Measurements from ENCODE around the gene ZNF488.

Gene ZNF488

DNA sequence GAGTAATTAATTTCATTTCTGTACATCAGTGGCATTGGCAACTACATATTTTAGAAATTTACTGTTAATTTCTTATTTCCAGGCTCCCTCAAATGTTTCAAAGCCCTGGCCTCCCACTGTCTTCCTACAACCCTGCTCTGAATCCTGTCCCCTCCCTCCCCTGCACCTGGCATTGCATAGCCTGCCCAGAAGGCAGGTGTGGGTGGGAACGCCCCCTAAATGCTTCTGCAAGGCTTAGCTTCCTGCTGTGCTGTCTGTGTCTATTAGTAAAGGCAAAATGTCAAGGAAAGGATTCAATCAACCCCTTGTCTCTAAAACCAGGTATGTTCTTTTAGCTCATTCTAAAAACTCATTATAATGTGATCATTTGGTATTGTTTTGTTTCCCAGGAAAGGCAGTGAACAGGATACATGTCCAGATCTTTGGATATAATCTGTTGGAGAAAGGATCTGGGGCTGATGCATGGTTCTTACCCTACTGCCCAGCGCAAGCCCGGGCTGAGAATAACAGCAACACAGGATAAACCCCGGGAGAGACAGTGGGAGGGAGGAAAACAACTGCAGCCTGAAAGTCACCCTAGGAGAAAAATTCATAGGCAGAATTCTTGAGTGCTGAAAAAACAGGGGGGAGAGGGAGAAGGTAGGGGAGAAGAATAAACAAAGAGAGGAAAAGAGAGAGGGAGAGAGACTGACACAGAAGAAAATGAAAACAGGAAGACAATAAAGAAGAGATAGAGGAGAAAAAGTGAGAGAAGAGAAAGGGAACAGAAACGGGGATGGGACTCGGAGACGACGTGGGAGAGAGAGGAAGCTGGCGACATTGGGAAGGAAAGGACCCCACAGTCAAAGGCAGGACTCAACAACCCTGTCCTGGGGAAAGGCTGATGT lies 589 bp downstream of the ZNF488 start:
- no peak for DNase-seq (ENCODE audit: low read depth in 1 of 2, low spot score in 1 of 2)

DNA sequence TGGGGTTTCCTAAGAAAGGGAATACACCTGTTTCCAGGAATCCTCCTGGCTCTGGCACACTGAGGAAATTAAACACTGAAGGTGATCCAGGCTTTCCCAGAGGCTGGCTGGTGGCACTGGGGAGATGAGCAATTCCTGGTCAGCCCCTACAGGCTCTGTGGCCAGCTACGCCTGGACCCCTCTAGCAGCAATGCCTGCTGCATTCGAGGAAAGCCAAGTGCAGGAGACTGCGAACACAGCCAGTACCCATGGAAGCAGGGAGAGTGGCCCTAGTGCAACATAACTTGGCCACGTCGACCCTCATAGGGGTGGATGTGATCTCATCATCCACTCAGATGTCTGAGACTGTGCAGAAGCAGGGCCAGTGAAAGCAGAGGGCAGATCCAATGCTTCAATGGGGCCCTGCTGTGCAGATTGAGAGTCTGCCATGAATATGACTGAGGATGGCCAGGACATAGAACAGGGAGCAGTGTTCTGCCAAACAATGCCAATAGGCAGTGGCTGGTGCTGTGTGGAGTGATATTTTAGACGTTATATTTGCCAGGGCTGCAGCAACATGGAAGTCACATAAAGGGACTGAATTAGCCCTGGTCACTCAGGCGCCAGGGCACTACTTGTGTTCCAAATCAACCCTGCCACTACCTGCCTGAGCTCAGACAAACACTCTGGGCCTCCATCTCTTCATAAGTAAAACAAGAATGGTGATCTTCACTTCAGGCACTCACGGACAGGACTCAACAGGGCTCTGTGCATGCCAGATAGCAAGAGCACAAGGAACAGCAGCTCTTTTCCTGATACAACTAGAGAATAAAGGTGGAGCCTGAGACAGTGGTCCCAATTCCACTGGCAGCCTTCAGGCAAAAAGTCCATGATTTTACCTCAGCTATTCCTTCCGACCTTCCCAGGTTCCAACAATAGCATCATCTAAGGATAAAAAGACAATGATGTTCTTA lies 2.4 kb downstream of the ZNF488 start:
- no peak for DNase-seq (ENCODE audit: low read depth in 1 of 2, low spot score in 1 of 2)

DNA sequence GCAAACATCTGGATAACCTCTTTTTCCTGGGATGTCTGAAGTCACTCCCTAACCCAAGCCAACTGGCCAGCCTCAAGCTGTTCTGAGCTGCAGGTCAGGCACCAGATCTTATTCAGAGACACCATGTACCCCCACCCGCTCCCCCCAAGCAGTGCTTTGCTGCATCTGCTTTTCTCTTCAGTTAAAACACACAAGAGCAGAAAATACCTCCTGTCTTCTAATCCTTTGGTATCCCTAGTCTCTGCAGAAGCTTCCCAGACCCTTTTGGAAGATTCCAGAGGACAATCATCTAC lies 3.0 kb downstream of the ZNF488 start:
- no peak for DNase-seq (ENCODE audit: low read depth in 1 of 2, low spot score in 1 of 2)

DNA sequence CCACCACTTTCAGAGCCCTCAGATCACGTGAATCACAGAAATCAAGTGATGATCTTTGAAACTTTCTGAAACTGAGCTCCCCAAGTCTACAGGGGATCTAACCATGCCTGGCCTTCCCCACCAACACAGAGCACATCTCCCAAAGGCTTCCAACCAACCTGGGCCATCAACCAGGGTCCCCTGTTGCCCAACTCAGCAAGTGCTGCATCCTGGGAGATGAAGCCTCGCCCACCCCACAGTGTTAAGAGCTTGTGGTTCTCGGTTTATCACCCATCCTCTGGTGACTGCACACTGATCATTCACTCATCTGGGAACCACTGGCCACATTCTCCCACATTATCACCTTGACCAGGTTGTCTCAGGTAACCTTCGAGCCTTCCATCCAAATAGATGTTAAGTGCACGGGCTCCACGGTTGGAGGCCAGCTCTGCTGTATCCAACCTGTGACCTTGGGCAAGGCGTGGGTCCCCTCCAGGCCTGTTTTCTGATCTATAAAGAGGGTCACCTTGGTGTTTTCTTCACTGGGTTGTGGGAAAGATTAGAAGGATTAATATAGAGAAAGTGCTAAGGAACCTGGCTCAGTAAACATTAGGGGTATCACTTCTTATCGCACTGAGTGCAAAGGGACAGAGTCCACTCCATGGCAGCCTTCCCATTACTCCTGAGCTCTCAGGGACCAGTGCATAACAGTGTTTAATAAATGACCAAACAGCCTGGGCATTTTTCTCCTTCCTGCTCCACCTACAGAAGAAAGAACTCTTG lies 3.6 kb downstream of the ZNF488 start:
- DNase-seq (ENCODE audit: low read depth in 1 of 2, low spot score in 1 of 2): no peak

DNA sequence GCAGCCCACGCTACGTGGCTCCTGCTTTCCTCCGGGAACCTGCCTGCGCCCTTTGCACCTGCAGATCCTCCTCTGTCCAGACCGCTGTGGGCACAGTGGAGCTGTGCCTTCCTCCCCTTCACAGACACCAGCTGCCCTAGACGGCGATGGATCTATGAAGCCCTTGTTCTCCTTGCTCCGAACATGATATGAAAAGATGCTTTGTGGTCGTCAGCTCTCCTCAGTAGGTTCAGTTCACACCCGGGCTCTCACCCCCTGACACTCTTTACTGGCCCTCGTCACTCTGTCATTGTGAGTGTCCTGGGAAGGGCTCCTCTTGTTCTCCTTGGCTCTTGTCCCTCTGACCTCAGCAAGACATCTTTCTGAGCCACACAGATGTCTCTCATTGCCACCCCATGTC lies 4.2 kb downstream of the ZNF488 start:
- DNase-seq (ENCODE audit: low read depth in 1 of 2, low spot score in 1 of 2): no peak

DNA sequence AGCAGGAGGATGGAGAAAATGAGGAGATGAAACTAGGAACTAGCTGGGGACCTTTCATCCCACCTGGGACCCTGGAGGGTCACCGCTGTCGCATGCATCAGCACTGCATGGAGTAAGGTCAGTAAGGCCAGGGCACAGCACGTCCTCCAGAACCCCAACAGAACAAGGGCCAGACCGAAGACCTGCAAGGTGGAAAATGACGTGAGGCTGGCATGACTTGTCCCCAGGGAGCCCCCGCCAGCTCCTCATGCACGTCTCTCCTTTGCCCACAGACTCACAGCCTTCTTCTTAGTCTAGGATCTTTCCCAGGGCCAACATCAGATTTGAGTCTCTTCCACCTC lies 4.7 kb downstream of the ZNF488 start:
- no peak for DNase-seq (ENCODE audit: low read depth in 1 of 2, low spot score in 1 of 2)

DNA sequence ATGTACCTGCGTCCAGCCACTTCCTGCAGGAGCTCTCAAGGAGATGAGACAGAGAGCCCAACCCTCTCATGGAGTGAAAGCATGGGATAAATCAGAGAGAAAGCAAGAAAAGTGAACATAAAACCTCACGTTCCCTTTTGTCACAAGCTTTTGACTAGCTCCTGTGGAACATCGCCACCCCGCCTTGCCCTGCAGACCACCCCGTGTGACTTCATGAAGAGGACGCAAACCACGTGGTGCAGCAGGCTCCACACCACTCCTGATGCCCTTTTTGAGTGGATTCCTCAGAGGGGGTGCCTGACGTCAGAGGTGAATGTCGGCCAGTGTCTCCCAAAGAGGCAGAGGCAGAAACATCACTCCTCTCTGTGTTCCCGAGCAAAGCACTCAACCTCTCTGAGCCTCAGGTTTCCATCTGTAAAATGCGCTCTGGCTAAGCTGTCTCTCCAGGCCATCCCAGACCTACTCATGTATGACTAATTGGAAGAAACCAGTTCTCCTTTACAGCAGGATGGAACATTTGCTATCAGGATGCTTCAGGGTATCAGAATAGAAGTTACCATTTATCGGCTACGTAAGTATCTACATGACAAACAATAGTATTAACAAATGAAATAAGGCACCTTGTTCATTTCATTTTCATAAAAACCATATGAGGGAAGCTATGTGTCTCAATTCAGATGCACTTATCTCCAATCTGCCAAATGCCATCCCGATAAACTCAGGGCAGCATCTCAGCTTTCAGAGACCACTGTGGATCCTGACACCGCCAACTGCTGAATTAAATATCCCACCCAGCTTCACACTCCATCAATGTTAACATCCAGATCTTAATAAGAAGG lies 5.3 kb downstream of the ZNF488 start:
- no peak for DNase-seq (ENCODE audit: low read depth in 1 of 2, low spot score in 1 of 2)

DNA sequence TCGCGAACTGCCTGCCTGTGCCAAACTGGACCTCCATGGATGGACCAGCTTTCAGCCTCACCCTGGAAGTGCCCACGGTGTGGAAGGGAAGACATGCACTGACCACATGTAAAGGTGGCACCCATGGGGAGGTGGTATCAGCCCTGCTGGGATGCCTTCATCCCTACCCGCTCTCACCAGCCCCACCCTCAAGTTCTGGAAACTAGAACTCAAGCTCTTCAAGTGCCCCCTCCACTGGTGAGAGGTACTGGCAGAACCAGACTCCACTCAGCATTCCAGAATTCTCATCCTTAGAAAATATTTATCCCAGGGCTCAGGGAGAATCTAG lies 5.9 kb downstream of the ZNF488 start:
- DNase-seq (ENCODE audit: low read depth in 1 of 2, low spot score in 1 of 2): no peak

DNA sequence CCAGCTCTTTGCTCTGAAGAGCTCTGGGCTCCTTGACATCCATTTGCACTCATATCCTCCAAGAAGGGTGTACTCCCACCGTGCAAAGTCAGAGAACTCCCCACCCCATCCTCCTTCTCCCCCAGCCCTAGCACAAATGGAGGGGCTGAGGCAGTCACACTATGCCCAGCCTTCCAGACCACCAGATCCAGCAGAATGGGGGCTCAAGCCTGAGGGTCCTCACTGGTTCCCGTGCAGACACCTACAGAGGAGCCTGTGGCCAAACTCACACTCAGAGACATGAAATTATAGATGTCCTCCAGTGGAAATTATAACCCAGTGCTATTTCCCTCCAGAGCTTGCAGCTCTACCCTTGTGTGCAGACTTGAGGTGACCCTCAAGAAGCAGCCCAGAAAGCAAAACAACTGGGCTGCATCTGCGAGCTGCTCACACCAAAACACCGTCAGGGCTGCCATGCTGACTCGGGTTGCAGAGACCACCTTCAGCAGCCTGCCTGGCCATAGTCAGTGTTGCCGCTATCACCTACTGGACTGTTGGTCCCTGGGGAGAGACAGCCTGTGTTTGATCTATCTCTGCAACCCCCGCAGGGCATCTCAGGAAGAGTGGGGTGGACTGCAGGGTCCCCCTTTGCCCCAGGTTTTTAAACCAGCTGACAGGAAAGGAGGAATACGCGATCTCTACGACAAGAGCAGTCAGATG lies 7.4 kb downstream of the ZNF488 start:
- no peak for DNase-seq (ENCODE audit: low read depth in 1 of 2, low spot score in 1 of 2)

DNA sequence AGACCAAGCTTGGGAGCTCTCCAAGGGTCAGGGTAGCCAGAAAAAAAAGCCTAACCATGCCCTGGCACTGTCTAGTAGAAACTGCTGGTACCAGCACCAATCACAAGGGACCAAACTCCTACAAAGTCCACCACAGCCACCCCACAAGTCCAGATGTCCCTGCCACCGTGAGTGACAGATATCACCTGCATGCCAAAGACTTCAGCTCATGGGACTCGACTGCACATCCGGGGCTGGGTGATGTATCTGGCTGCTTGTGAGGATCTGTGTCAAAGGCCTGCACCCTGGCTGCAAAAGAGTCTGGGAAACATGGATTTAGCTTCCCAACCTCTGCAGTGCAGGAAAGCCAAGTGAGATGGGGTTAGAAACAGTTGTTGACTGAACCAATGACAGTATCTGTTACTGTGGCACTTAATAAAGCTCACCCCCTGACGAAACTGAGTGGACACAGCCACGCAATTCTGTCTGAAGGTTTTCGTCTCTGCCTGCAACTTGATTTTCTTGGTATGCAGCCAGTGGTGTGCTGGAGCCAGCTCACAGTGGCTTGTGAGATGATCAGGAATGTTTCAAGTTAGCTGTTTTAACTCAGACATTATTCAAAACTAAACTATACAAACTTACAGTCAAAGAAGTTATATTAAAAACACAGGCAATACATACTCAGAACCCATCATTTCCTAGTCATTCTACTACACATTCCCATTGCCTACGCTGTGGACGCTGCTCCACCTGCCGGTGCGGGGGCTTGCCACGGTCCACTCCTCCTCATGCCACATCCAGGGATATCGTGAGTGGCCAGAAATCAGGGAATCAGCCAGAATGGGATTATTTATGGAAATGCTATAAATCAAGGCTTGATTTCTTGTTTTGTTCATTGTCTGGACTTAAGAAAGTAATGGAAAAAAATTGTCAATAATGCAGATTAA lies 9.2 kb downstream of the ZNF488 start:
- no peak for DNase-seq (ENCODE audit: low read depth in 1 of 2, low spot score in 1 of 2)

DNA sequence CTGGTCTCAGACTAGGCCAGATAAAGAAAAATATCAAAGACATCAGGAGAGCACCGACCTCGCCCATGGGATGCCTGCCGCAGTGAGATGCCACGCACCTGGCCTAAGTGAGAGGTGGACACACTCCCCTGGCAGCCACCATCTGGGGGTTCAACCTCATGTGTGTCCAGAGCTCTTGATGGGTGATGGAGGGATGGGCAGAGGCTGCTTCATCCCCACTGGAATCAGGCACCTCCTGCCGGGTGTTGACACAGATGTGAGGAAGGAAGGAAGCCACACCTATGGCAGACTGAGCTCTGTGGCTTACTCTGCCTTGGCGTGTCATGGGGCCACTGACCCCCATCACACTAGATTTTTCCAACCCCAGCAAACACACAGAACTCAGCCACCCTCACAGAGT lies 11.4 kb downstream of the ZNF488 start:
- DNase-seq (ENCODE audit: low read depth in 1 of 2, low spot score in 1 of 2): no peak

DNA sequence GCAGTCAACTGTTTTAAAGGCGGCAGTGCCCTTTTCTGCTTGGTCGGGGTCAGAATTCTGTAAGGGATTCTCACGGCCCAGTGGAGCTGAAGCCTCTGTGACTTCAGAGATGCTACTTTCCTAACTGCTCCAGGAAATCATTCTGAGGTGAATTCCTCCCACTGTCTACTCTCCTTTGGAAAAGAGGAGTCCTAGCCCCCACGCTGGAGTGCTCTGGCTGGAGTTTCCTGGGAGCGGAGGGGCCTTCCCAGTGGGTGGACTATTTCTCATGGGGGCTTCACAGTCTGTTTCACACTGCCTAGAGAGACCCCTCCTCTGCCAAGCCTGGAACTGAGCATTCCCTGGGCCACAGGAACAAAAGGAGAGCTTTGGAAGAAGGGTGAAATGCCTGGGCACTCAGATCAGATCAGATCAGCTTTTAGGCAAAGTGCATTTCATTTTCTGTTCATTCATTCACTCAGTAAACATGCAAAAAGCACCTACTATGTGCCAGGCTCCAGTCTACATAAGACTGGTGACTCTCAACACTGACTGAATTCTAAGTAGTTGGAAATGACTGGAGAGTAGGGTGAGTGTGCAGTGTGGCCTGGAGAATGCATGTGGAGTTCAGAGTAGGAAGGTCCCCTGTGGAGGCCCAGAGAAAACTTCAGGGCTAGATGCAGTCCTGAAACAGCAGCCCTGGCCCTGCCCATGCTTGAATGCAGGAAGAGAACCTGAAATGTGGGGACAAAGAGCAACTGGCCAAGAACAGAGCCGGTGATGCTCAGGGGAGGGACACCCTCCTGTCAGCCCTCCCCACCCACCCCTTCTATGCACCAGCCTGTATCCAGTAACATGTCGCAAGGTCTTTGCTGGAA lies 12.2 kb downstream of the ZNF488 start:
- DNase-seq (ENCODE audit: low read depth in 1 of 2, low spot score in 1 of 2): no peak

DNA sequence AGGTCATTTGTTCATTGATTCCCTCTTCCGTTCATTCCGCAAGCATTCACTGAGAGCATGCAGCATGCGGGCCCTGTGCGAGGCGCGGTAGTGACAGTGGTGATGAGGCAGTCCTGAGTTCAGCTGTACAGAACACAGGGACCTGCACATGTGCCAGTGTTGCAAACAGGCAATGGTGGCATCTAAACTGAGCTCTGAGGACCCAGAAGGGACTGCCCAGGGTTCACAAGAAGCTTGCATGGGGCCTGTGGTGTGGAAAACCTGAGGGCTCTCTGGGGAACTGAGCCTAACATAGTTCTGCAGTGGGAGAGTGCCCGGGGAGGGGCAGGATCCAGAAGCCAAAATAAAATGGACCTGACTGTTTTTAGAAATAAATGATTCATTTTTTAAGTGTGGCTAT lies 13.2 kb downstream of the ZNF488 start:
- no peak for DNase-seq (ENCODE audit: low read depth in 1 of 2, low spot score in 1 of 2)

DNA sequence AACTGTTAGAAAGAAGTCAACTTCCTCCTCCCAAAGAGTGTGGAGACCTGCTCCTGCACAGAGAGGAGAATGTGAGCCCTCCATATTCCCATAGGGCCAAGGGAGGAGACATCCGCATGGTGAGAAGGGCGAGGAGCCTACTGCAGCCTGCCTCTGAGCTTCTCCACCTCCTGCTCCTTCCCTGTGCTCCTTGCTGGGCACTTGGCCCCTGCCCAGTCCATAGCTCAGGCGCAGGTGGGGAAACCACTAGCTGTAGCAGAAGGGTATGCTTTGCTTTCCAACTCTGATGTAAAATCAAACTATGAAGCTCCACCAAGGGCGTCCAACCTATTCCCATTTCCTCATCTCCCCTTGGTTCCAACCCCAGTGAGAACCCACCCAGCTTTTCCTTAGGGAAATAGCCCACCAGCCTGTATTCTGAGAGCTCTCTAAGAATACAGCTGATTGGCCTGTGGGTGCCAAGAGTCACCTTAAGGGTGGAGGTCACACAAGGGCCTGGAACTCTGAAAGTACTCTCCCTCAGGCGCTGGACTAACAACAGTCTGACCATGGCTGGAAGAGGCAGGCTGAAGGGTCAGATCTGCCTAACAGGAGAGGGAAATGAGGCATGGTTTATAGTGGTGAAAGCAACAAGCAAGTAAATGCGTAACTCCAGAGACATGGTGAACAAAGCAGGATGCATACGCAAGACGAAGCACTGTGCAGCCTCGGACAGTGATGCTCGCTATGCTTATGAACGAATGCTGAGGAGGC lies 13.9 kb downstream of the ZNF488 start:
- DNase-seq (ENCODE audit: low read depth in 1 of 2, low spot score in 1 of 2): no peak

DNA sequence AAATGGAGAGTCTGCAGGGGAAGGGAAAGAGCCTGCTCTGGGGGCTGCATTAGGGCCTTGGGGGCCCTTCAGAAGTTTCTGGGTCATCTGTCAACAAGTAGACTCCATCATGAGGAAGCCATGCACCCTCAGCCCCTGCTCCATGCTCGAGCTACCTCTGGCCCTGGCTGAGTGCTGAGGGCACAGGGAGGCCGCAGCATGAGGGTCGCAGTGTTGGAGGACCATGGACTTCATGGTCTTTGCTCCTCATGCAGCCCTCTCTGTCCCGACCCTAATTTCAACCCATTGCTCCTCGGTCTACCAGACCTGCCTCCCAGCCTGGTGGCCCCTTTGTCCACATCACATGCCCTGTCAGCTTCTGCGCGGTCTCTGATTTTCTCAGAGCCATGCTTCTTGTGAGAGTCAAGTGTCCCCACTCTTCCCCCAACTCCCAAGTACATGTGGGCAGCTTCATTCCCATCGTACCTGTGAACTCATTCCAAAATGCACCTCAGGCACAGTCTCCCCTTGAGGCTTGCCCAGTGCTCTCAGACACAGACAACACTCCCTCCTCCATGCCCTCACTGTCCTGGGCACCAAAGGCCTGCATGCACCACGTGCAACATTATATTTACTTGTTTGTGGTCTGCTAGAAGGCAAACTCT lies 14.7 kb downstream of the ZNF488 start:
- no peak for DNase-seq (ENCODE audit: low read depth in 1 of 2, low spot score in 1 of 2)

DNA sequence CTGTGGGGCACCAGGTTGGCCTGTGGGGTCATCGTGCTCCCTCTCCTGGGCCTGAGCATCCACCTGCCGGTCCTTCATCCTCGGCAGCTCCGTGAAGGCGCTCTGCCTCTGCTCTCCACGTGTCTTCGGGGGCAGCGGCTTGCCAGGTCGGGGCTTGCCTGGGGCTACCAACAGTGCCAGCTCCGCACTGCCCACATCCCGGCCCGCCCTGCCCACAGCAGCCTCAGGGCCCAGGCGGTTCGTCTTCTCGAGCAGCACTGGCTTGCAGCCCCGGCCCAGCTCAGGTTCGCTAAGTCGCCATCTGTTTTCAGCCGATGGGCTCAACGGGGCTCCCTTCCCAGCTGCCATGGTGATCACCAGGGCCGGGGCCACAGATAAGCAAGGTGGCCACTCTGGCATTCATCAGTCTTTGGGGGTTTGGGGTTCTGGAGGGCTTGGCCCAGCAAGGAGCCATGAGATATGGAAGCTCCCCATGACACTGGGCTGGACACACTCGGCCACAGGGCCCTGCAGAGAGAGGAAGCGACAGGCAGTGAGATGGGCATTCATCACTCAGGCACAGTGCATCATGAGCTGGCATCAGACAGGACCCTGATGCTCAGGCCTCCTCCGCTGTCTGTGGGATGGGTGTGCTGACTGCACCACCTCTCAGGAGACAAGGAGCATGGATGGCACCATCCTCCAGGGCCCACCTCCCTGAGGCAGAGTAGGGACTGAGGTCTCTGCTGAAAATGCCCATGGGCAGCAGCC lies 15.5 kb downstream of the ZNF488 start:
- no peak for DNase-seq (ENCODE audit: low read depth in 1 of 2, low spot score in 1 of 2)

Measured in stimulated activated CD4-positive, alpha-beta T cell treated with anti-CD3 and anti-CD28 coated beads, Interleukin-15, amount 100 ng/mL, for 1 hour (primary cell).